Activated T-cell treated with anti-CD3 and anti-CD28 coated beads for 24 hours (primary cell): Measurements from ENCODE around the gene NSD2.
"Not testable (repeated sequence)": the region's sequence is repeated elsewhere in the genome, so short reads cannot be mapped to it uniquely, and the experiment has no call there.

Experiments used
- DNase-seq: peaks from one replicate; pipeline ENCODE4 v3.0.0-alpha.2; 2020; ENCODE audit warnings: low read depth

The NSD2 gene

GRCh38 chr4:1870578-1871443, at the start of gene NSD2:
Gene NSD2, plus strand, starts transcription at chr4:1871393. Its CDS starts 29,262 bp downstream, at chr4:1900655.
- DNase-seq = peak; percentile 85

- no peak for DNase-seq
Measured at GRCh38 chr4:1821679-1822567, 49.3 kb upstream of the NSD2 start.

- no peak for DNase-seq
Measured at GRCh38 chr4:1822568-1823544, 48.3 kb upstream of the NSD2 start.

- DNase-seq = no peak
Measured at GRCh38 chr4:1823545-1823932, 47.7 kb upstream of the NSD2 start.

- DNase-seq = no peak
Measured at GRCh38 chr4:1824746-1825145, 46.4 kb upstream of the NSD2 start.

- DNase-seq = no peak
Measured at GRCh38 chr4:1825326-1825725, 45.9 kb upstream of the NSD2 start.

GRCh38 chr4:1826531-1827350, 44.5 kb upstream of the NSD2 start:
- no peak for DNase-seq

GRCh38 chr4:1830234-1830633, 41.0 kb upstream of the NSD2 start:
- no peak for DNase-seq

GRCh38 chr4:1830642-1831228, 40.5 kb upstream of the NSD2 start:
- no peak for DNase-seq

- no peak for DNase-seq
Measured at GRCh38 chr4:1831331-1831730, 39.9 kb upstream of the NSD2 start.

- DNase-seq = no peak
Measured at GRCh38 chr4:1832690-1833089, 38.5 kb upstream of the NSD2 start.

- DNase-seq = no peak
Measured at GRCh38 chr4:1833307-1834046, 37.7 kb upstream of the NSD2 start.

- DNase-seq = no peak
Measured at GRCh38 chr4:1834047-1834775, 37.0 kb upstream of the NSD2 start.

- DNase-seq = not testable (repeated sequence)
Measured at GRCh38 chr4:1835836-1836235, 35.4 kb upstream of the NSD2 start.

- no peak for DNase-seq
Measured at GRCh38 chr4:1836650-1837049, 34.5 kb upstream of the NSD2 start.

- no peak for DNase-seq
Measured at GRCh38 chr4:1837069-1837468, 34.1 kb upstream of the NSD2 start.

- no peak for DNase-seq
Measured at GRCh38 chr4:1839282-1839681, 31.9 kb upstream of the NSD2 start.

GRCh38 chr4:1841201-1841886, 29.8 kb upstream of the NSD2 start:
- no peak for DNase-seq

- no peak for DNase-seq
Measured at GRCh38 chr4:1841887-1842210, 29.3 kb upstream of the NSD2 start.
